Epithelial cell of esophagus (primary cell): ENCODE results near the gene KCNMA1.
"Not testable (repeated sequence)": the region's sequence is repeated elsewhere in the genome, so short reads cannot be mapped to it uniquely, and the experiment has no call there.

Experiments
- DNase-seq: peaks from one replicate; pipeline ENCODE4 v3.0.0; 2010; ENCODE audit warnings: low read depth
- H3K4me3 ChIP-seq: 2 replicates; pipeline ENCODE4 v1.5.1; 2011; ENCODE audit warnings: mild to moderate bottlenecking, low read length, control low read depth
- TF ChIP-seq, protein P1 (sequence below): IDR thresholded peaks from 2 replicates; pipeline ENCODE4 v1.5.1; 2011; ENCODE audit warnings: low read depth, mild to moderate bottlenecking, low read length, control low read depth, inconsistent platforms; ENCODE audit not compliant: insufficient read depth; ENCODE audit errors: missing control alignments

The KCNMA1 gene

GRCh38 chr10:77578583-77579227, 58.9 kb downstream of the KCNMA1 start:
- TF ChIP-seq, protein P1, sequence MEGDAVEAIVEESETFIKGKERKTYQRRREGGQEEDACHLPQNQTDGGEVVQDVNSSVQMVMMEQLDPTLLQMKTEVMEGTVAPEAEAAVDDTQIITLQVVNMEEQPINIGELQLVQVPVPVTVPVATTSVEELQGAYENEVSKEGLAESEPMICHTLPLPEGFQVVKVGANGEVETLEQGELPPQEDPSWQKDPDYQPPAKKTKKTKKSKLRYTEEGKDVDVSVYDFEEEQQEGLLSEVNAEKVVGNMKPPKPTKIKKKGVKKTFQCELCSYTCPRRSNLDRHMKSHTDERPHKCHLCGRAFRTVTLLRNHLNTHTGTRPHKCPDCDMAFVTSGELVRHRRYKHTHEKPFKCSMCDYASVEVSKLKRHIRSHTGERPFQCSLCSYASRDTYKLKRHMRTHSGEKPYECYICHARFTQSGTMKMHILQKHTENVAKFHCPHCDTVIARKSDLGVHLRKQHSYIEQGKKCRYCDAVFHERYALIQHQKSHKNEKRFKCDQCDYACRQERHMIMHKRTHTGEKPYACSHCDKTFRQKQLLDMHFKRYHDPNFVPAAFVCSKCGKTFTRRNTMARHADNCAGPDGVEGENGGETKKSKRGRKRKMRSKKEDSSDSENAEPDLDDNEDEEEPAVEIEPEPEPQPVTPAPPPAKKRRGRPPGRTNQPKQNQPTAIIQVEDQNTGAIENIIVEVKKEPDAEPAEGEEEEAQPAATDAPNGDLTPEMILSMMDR: no peak
- no peak overlapping the region for H3K4me3 ChIP-seq
- peak; percentile 82 for DNase-seq

GRCh38 chr10:77577666-77578229, 59.9 kb downstream of the KCNMA1 start:
- TF ChIP-seq, protein P1: no peak
- no peak for DNase-seq
- no peak overlapping the region for H3K4me3 ChIP-seq

- TF ChIP-seq, protein P1: no peak
- no peak overlapping the region for H3K4me3 ChIP-seq
- no peak for DNase-seq
These were observed 61.1 kb downstream of the KCNMA1 start for GRCh38 chr10:77576444-77577032.

DNA sequence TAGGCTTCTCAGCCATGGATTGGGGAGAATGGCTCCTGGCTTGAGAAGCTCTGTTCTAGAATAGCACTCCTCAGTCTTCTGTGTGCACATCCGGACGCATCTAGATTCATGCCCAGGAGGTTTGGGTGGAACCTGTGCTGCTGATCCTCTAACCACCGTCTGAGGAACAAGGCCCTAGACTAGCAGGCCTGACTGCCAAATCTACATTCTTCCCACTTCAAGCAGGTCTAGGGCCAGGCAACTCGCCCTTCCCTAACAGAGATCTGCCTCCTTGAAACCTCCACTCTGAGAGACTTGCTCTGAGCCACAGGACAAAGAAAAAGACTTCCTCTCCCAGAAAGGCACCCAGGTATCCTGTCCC, 61.6 kb downstream of the KCNMA1 start:
- peak; percentile 30 for DNase-seq
- no peak overlapping the region for H3K4me3 ChIP-seq
- TF ChIP-seq, protein P1: no peak

DNA sequence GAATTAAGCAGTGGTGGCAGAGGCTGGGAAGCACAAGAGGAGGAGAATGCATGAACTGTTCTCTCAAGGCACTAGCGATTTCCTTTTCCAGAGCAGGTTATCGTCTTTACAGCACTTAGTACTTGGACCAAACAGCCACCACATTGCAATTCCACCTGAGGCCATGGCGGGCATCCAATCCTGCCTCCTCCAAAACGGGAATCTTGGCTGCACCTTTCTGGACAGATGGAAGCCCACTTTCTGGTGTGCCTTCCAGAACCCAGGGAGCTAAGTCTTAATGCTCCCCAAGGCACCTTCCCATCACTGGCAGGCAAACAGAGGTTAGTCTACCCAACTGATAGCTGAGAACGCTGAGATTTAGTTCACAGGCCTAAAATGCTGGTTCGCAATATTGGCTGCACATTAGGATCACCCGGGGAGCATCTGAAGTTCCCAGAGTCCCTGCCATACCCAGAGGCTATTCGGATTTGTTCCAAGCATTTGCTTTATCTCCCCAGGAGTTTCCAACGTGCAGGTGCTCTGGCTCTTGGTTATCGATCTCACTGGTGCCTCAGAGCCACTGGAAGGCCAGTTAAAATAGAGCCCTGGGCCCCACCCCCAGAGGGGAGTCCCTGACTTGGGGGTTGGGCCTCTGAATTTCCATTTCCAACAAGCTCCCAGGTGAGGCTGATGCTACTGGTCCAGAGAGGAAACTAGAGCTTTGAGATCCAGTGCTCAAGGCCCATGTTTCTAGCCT, 62.2 kb downstream of the KCNMA1 start:
- no peak for DNase-seq
- TF ChIP-seq, protein P1: no peak
- H3K4me3 ChIP-seq: no peak overlapping the region

GRCh38 chr10:77574438-77574837, 63.2 kb downstream of the KCNMA1 start:
- no peak overlapping the region for H3K4me3 ChIP-seq
- DNase-seq: no peak
- TF ChIP-seq, protein P1: no peak

DNA sequence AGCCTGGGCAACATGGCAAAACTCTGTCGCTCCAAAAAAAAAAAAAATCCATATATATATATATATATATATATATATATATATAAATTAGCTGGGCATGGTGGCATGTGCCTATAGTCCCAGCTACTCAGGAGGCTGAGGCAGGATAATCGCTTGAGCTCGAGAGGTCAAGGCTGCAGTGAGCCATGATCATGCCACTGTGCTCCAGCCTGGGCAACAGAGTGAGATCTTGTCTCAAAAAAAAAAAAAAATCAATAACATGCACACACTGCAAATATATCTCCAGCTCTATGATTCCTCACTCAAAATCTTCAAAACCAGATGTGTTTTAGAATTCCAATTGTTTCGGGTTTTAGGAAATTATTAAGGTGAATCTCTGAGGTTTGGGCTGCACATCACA, 65.1 kb downstream of the KCNMA1 start:
- H3K4me3 ChIP-seq, DNase-seq: not testable (repeated sequence)
